ENCODE data around the gene FAM83G. TPM values are rescaled to one million over a fixed set of nuclear protein-coding genes. Genes with fewer than 3 reads are reported as not detected.

The FAM83G gene
- total and polyA plus RNA-seq, 12 donors, result 1.8 to 7.3 (median 4.0) TPM

DNA sequence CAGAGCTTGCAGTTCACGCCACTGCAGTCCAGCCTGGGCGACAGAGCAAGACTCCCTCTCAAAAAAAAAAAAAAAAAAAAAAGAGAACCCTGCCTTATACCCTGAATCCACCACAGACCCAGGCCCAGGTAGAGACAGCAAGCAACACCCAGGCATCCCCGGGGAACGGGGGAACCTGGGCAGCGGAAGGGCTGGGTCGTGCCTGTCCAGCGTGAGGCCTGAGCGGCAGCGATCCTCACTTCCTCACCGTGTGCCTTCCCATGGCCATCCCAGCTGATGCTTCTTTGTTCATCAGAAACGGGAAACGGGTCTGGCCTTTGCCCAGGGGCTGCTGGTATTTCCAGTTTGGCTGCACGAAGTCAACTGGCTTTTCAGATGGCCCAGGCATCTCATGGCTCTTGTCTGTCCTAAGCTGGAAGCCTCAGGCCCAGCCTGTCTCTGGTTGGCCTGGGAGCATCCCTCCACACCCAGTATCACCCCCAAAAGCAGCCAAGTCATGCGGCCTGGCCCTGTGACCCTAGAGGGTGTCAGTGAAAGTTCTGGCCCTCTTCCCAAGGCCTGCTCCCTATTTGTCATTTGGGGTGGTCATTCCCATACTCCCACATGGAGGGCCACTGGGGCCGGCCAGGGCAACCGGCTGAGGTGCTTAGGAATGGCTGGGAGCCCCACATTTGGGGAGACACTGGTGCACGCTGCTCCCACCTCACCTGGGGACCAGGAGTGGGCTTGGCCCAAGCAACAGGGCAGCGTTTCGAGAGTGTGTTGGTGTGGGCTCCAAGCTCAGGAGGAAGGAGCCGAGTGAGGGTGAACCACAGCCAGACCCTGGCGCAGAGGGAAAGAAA lies 20.1 kb downstream of the FAM83G start:
- TF ChIP-seq, protein P1, sequence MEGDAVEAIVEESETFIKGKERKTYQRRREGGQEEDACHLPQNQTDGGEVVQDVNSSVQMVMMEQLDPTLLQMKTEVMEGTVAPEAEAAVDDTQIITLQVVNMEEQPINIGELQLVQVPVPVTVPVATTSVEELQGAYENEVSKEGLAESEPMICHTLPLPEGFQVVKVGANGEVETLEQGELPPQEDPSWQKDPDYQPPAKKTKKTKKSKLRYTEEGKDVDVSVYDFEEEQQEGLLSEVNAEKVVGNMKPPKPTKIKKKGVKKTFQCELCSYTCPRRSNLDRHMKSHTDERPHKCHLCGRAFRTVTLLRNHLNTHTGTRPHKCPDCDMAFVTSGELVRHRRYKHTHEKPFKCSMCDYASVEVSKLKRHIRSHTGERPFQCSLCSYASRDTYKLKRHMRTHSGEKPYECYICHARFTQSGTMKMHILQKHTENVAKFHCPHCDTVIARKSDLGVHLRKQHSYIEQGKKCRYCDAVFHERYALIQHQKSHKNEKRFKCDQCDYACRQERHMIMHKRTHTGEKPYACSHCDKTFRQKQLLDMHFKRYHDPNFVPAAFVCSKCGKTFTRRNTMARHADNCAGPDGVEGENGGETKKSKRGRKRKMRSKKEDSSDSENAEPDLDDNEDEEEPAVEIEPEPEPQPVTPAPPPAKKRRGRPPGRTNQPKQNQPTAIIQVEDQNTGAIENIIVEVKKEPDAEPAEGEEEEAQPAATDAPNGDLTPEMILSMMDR (IDR thresholded peaks at IDR 0.05), result no peak
- no peak for TF ChIP-seq POLR2A (IDR thresholded peaks at IDR 0.05)
- H3K4me1 ChIP-seq (replicated peaks in 1 of 2), result no peaks in the 10 kb centered on the region
- H3K27ac ChIP-seq, result no peak overlapping the region
- WGBS, 4 donors, result 93 to 96% (median 94%) methylated on average over 18 to 21 of the region's 21 CpGs
- H3K9me3 ChIP-seq (replicated peaks in 1 of 3), result no peaks in the 10 kb centered on the region
- no peaks in the 10 kb centered on the region for H3K36me3 ChIP-seq (replicated peaks in 1 of 2)
- no peak for DNase-seq
- no peaks in the 10 kb centered on the region for H3K27me3 ChIP-seq
- intact Hi-C loops (cut with DNase I), result no loop called here
- H3K4me3 ChIP-seq, result no peak overlapping the region

DNA sequence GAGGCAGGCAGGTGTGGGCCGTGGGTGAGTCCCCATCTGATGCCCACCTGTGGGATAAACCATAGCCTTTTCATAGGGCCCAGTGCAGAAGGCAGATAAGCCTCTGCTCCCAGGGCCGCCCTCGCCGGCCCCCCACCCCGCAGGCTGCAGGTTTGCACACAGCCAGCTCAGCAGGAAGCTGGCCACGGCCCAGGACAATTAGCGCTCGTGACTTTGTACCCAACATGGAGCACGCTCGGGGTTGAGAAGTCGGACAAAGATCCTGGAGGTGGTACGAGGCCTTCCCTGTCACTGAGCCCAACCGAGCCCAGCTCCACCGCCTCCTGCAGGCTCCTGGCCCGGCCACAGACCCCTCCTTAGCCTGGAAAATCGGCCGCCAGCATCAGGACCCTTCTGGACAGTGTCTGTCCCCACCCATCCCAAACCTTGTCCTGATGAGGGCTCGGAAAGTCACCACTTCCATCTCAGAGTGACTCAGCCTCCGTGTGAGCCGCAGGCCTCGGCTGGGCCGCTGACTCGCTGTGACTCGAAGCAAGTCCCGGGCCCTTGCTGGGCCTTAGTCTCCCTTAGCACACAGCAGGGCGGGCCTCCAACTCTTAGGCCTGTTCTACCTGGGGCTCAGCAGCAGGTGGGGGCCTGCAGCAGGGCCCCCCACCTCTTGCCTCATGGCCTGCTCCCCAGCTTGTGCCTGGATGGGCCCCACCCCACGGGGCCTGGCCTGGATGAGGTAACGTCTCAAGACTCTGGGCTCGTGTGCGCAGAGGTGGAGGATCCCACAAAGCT lies 22.7 kb downstream of the FAM83G start:
- H3K4me1 ChIP-seq (replicated peaks in 1 of 2), result no peaks in the 10 kb centered on the region
- H3K36me3 ChIP-seq (replicated peaks in 1 of 2), result no peaks in the 10 kb centered on the region
- no peaks in the 10 kb centered on the region for H3K27me3 ChIP-seq
- TF ChIP-seq, protein P1 (IDR thresholded peaks at IDR 0.05), result no peak
- no peak for TF ChIP-seq POLR2A (IDR thresholded peaks at IDR 0.05)
- intact Hi-C loops (cut with DNase I), result no loop called here
- peak in 4 of 7 donors; percentile 31 to 39 (median 33) for DNase-seq
- H3K4me3 ChIP-seq, result no peak overlapping the region
- no peaks in the 10 kb centered on the region for H3K9me3 ChIP-seq (replicated peaks in 1 of 3)
- H3K27ac ChIP-seq, result no peak overlapping the region
- WGBS, 4 donors, result 79 to 88% (median 82%) methylated on average over 15 to 30 of the region's 30 CpGs

DNA sequence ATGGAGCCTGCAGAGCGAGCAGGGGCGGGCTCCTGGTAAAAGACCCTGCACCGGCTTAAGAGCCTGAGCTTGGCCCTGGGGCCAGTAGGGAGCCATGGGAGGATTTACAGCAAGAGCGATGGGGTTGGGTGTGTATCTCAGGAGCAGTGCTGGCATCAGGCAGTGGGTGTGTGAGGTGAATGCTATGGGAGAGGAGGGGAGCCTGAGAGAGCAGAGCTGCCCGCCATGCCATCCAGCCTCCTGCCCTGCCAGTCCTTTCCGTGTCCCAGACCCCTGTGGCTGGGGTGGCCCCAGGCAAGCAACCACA lies 23.3 kb downstream of the FAM83G start:
- H3K4me1 ChIP-seq (replicated peaks in 1 of 2), result no peaks in the 10 kb centered on the region
- no peak for DNase-seq
- H3K9me3 ChIP-seq (replicated peaks in 1 of 3), result no peaks in the 10 kb centered on the region
- H3K27me3 ChIP-seq, result no peaks in the 10 kb centered on the region
- 84 to 97% (median 97%) methylated on average over 4 to 6 of the region's 6 CpGs for WGBS, 4 donors
- intact Hi-C loops (cut with DNase I), result no loop called here
- H3K4me3 ChIP-seq, result no peak overlapping the region
- TF ChIP-seq, protein P1 (IDR thresholded peaks at IDR 0.05), result no peak
- TF ChIP-seq POLR2A (IDR thresholded peaks at IDR 0.05), result no peak
- no peak overlapping the region for H3K27ac ChIP-seq
- H3K36me3 ChIP-seq (replicated peaks in 1 of 2), result no peaks in the 10 kb centered on the region

DNA sequence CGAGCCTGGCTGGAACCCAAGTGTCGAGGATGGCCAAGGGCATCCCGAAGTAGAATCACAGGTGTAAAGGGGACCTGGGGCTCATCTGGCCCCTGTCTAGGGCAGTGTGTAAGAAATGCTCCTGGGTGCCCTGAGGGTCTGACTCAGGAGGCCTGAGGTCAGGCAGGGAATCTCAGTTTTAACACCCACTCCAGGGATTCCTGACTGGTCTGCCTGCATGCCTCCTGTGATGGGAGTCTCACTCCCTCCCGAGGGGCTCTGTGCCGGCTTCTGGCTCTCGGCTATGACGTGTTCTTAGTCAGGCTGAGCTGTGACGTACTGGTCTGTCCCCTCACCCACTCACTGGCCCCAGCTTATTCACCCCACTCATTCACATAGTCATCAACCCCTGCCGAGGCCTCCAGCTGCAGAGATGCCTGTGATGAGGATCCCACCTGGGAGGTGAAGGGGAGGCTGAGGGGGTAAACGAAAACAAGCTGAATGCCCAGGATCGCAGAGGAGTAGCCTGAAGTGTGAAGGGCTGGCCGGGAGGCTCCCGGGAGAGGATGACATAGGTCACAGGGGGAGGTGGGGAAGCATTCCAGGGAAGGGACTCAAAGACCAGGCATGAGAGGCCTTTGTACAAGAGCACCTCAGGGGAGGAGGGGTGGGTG lies 23.8 kb downstream of the FAM83G start:
- WGBS, 4 donors, result 81 to 93% (median 88%) methylated on average over 10 to 13 of the region's 13 CpGs
- Histone ChIP-seq H3K4me1 (replicated peaks in 1 of 2) (no peaks in the 10 kb centered on the region), H3K9me3 (replicated peaks in 1 of 3) (no peaks in the 10 kb centered on the region), H3K27me3 (no peaks in the 10 kb centered on the region), H3K36me3 (replicated peaks in 1 of 2) (no peaks in the 10 kb centered on the region), H3K4me3 (no peak overlapping the region), H3K27ac (no peak overlapping the region)
- TF ChIP-seq, protein P1 (IDR thresholded peaks at IDR 0.05), result no peak
- TF ChIP-seq POLR2A (IDR thresholded peaks at IDR 0.05), result no peak
- no peak for DNase-seq
- intact Hi-C loops (cut with DNase I), result no loop called here
